Stimulated activated naive B cell treated with anti-CD40 and anti-IgM and Interleukin-4, amounts not matched to agents 10 μg/mL and 1 μg/mL and 100 μg/mL, for 72 hours (primary cell): ENCODE results near the gene ING4.

Source experiments
- ATAC-seq, 2 donors: fragments of 150-1000 bp; cut with Tn5 transposase; replicated peaks; 2 replicates each; pipeline ENCODE4 v1.10.0; 2021; ENCODE audit warnings: moderate library complexity in 1 of 2
- DNase-seq: peaks from one replicate; pipeline ENCODE4 v3.0.0; 2021
- H3K27ac Mint-ChIP-seq: one replicate; pipeline ENCODE4 v1.8.0; 2022; ENCODE audit warnings: mild to moderate bottlenecking, mixed read lengths
- H3K27me3 Mint-ChIP-seq, 2 donors: one replicate each; pipeline ENCODE4 v1.8.0; 2022; ENCODE audit warnings: mixed read lengths in 2 of 2
- H3K36me3 Mint-ChIP-seq, 2 donors: one replicate each; pipeline ENCODE4 v1.8.0; 2022; ENCODE audit warnings: mixed read lengths in 2 of 2, mild to moderate bottlenecking in 1 of 2
- H3K4me1 Mint-ChIP-seq, 2 donors: one replicate each; pipeline ENCODE4 v1.8.0; 2022; ENCODE audit warnings: mixed read lengths in 2 of 2, mild to moderate bottlenecking in 1 of 2
- H3K4me3 Mint-ChIP-seq, 2 donors: one replicate each; pipeline ENCODE4 v1.8.0; 2022; ENCODE audit warnings: mild to moderate bottlenecking in 2 of 2, mixed read lengths in 2 of 2, moderate library complexity in 1 of 2
- H3K9me3 Mint-ChIP-seq, 2 donors: one replicate each; pipeline ENCODE4 v1.8.0; 2022; ENCODE audit warnings: mixed read lengths in 2 of 2, mild to moderate bottlenecking in 1 of 2

ING4 gene

GRCh38 chr12:6614513-6615172 is 48.3 kb downstream of the ING4 start:
- peaks cover 51 to 57% of the 10 kb centered on the region in 2 donors for H3K4me1 Mint-ChIP-seq
- peak overlapping the region; percentile 94 for H3K27ac Mint-ChIP-seq
- peaks cover 4 to 9% of the 10 kb centered on the region in 2 donors for H3K36me3 Mint-ChIP-seq
- no peaks in the 10 kb centered on the region for H3K9me3 Mint-ChIP-seq
- no peak for ATAC-seq
- no peaks in the 10 kb centered on the region for H3K27me3 Mint-ChIP-seq
- no peak for DNase-seq
- peak overlapping the region in 1 of 2 donors; percentile 30 for H3K4me3 Mint-ChIP-seq

DNA sequence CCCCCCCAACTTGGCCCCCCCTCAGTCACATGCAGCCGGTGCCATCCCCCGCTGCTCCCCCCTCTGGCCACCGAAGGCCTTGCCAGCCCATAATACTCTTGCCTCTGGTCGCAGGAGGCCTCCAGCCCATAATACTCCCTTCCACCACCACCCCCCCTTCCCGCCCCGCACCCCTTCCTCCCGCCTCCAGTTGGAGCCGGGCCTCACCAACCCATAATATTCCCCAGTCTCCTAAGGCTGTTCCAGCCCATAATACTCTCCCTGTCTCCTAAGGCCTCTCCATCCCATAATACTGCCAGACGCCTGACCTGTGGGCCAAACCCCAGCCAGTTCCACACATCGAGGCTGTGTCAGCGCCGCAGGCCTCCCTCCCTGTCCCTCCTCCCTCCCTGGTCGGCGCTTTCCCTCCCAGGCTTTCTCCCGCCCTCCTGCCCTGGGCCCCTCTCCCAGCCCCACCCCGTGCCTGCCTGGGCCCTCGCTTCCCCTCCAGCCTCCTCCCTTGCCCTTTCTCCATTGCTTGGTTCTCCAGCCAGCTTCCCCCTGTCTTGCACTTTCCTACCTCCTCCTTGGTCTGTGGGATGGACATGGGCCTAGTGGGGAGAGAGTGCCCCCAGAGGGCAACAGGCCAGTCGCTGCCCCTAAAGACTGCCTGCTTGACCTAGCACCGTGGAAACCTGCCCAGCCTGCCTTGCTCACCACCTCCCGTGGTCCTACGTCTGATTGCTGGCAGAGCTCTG is 49.0 kb downstream of the ING4 start:
- no peak for DNase-seq
- Mint-ChIP-seq H3K9me3 (no peaks in the 10 kb centered on the region), H3K4me3 (peak overlapping the region; percentile 5 to 30), H3K27ac (peak overlapping the region; percentile 94), H3K27me3 (no peaks in the 10 kb centered on the region), H3K4me1 (peaks cover 51 to 60% of the 10 kb centered on the region in 2 donors), H3K36me3 (peaks cover 2 to 4% of the 10 kb centered on the region in 2 donors)
- peak; percentile 49 to 50 for ATAC-seq

- H3K4me1 Mint-ChIP-seq, result peaks cover 48 to 55% of the 10 kb centered on the region in 2 donors
- no peak for DNase-seq
- peak in 1 of 2 donors; percentile 10 for ATAC-seq
- no peaks in the 10 kb centered on the region for H3K36me3 Mint-ChIP-seq
- H3K9me3 Mint-ChIP-seq, result no peaks in the 10 kb centered on the region
- H3K4me3 Mint-ChIP-seq, result peak overlapping the region; percentile 31 to 34
- peak overlapping the region; percentile 77 for H3K27ac Mint-ChIP-seq
- H3K27me3 Mint-ChIP-seq, result no peaks in the 10 kb centered on the region
These were observed 49.7 kb downstream of the ING4 start for GRCh38 chr12:6613015-6613775.

GRCh38 chr12:6612652-6613014 is 50.3 kb downstream of the ING4 start:
- no peaks in the 10 kb centered on the region for H3K9me3 Mint-ChIP-seq
- H3K4me1 Mint-ChIP-seq, result peaks cover 44 to 55% of the 10 kb centered on the region in 2 donors
- H3K27ac Mint-ChIP-seq, result peak overlapping the region; percentile 3
- no peak overlapping the region for H3K4me3 Mint-ChIP-seq
- ATAC-seq (no peak), DNase-seq (no peak)
- no peaks in the 10 kb centered on the region for H3K36me3 Mint-ChIP-seq
- H3K27me3 Mint-ChIP-seq, result no peaks in the 10 kb centered on the region

DNA sequence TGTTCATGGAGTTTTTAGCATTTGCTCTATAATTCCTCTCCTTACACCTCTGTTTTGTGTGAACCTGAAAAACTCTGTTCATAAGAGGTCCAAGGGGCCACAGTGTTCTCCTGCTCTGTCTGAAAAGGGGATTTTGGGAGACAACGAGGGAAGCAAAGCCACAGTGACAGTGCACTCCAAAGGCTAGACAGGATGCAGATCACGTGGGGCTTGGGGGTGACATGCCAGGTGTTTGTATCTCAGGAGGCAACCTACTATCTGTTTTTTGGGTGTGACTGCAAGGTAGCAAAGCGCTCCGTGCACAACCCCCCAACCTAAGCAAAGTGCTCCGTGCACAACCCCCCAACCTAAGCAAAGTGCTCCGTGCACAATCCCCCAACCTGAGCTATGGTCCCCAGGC is 50.7 kb downstream of the ING4 start:
- H3K4me1 Mint-ChIP-seq, result peaks cover 44 to 55% of the 10 kb centered on the region in 2 donors
- no peaks in the 10 kb centered on the region for H3K36me3 Mint-ChIP-seq
- no peaks in the 10 kb centered on the region for H3K9me3 Mint-ChIP-seq
- peak overlapping the region; percentile 3 for H3K27ac Mint-ChIP-seq
- no peak for ATAC-seq
- no peak for DNase-seq
- no peak overlapping the region for H3K4me3 Mint-ChIP-seq
- H3K27me3 Mint-ChIP-seq, result no peaks in the 10 kb centered on the region

- no peak overlapping the region for H3K4me3 Mint-ChIP-seq
- no peak overlapping the region for H3K27ac Mint-ChIP-seq
- peaks cover 48 to 63% of the 10 kb centered on the region in 2 donors for H3K4me1 Mint-ChIP-seq
- H3K36me3 Mint-ChIP-seq, result peaks cover 16 to 19% of the 10 kb centered on the region in 2 donors
- ATAC-seq (peak; percentile 24 to 27), DNase-seq (no peak)
- no peaks in the 10 kb centered on the region for H3K27me3 Mint-ChIP-seq
- no peaks in the 10 kb centered on the region for H3K9me3 Mint-ChIP-seq
These were observed 54.2 kb downstream of the ING4 start for GRCh38 chr12:6608592-6609281.

DNA sequence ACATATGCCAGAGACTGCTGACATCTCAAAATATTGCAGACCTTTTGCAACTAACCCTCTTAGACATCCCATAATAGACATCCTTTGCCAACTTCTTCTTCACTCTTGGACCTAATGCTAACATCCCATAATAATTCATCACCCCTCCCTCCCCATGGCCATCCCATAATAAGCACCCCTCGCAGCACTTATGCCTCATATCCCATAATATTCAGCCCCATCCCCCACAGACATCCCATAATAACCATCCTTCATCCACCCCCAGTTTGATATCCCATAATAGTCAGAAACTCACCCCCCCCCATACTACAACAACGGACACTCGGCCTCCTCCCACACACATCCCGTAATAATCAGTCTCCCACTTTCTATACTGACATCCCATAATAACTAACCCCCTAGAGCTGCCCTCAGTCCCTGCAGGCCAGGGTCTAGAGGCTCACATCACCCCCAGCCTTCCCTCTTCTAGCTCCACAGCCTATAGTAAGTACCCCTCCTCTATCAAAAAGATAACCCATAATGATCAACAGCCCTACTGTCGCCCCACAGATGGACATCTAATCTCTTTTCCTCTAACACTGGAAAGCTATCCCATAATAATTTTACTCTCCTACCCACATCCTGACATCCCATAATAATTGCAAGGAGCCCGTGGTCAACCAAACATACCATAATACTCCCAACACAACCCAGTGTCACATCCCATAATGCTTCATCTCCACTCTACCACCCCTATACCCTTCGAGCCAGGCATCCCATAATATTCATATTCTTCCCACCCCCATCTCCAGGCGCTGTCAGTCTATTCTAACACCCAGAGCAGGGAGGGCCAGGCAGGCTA is 54.9 kb downstream of the ING4 start:
- DNase-seq, result peak; percentile 65
- Mint-ChIP-seq H3K27ac (no peak overlapping the region), H3K4me1 (peaks cover 50 to 63% of the 10 kb centered on the region in 2 donors), H3K36me3 (peaks cover 22 to 27% of the 10 kb centered on the region in 2 donors), H3K27me3 (no peaks in the 10 kb centered on the region), H3K4me3 (no peak overlapping the region), H3K9me3 (no peaks in the 10 kb centered on the region)
- ATAC-seq, result peak; percentile 52 to 60

DNA sequence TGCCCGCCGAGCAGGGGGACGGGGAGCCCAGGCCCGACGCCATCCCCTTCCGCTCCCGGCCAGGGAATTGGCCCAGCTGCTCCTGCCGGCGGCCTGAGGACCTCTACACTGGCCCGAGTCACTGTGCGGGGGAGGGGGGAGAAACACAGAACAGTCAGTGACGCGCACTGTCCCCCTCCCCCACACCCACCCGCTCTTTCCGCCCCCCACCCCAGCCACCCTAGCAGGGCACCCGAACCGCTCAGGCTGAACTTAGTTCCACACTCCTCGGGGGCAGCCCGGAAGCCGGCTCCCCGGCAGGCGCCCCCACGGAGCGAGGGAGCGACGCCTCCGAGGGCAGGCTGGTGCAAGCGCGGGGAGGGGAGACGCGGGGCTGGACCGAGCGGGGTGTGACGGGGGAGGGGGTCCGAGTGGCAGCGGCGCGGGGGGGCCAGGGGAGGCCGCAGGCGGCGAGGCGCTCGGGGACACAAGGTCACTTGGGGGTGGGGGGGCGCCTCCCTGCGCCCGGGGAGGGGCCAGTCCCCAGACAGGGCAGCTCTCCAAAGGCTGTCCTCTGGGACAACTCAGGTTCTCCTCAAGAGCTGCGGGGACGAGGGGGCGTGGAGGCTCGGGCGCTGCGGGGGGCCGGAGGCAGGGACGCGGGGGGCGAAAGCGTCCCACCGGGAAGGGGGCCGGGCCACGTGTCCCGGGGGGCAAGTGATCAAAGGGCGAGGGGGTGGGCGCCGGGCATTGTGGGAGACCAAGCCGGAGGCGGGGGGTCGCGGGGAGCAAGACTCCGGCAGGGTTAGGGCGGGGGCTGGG is 56.4 kb downstream of the ING4 start:
- no peaks in the 10 kb centered on the region for H3K27me3 Mint-ChIP-seq
- H3K27ac Mint-ChIP-seq, result peak overlapping the region; percentile 91
- no peak overlapping the region for H3K4me3 Mint-ChIP-seq
- H3K36me3 Mint-ChIP-seq, result peaks cover 32 to 41% of the 10 kb centered on the region in 2 donors
- DNase-seq (peak; percentile 51), ATAC-seq (peak; percentile 44 to 48)
- H3K9me3 Mint-ChIP-seq, result no peaks in the 10 kb centered on the region
- H3K4me1 Mint-ChIP-seq, result peaks cover 45 to 63% of the 10 kb centered on the region in 2 donors

DNA sequence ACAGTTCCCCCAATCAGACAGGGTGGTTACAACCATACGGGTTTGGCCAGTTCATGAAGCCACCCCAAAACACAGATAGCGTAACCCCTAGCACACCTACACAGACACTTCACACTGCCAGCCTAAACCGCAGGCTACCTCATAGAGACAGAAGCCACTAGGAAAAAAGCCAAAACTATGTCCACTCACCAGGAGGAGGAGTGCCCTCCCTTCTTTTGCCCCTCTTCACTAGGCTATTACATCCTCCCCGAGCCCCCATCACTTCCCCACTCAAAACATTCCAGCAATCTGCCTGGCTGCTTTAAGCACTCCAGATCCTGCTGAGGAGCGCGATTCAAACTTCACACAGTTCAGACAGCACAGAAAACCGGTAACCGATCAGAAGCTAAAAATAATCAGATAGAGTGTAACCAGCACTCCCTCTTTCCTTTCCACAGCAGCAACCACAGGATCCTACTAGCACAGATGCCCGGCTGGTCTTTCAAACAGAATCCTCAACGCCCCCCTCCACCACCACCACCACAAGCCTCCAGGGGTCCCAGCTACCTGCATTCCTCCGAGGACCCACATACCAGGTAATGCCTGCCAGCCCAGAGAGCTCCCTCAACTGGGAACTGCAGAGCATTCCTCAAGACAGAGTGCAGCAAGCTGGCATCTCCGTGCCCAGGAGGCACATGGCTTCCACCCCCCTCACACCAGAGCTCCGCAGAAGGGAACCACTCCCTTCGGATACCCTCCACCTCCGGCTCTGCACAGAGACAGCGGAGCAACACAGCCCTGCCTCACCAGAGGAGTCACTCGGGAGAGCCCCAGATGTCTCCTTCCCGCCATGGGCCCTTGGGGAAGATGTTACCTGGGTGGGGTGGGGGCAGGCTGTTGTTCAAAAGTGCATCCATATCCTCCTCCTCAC is 57.2 kb downstream of the ING4 start:
- no peak for DNase-seq
- H3K36me3 Mint-ChIP-seq, result peaks cover 38 to 48% of the 10 kb centered on the region in 2 donors
- no peaks in the 10 kb centered on the region for H3K27me3 Mint-ChIP-seq
- peak overlapping the region; percentile 91 for H3K27ac Mint-ChIP-seq
- no peaks in the 10 kb centered on the region for H3K9me3 Mint-ChIP-seq
- peak; percentile 33 to 34 for ATAC-seq
- peaks cover 36 to 60% of the 10 kb centered on the region in 2 donors for H3K4me1 Mint-ChIP-seq
- H3K4me3 Mint-ChIP-seq, result no peak overlapping the region

GRCh38 chr12:6604259-6605029 is 58.5 kb downstream of the ING4 start:
- Mint-ChIP-seq H3K9me3 (no peaks in the 10 kb centered on the region), H3K4me1 (peaks cover 34 to 51% of the 10 kb centered on the region in 2 donors), H3K27ac (peak overlapping the region; percentile 91), H3K36me3 (peaks cover 50 to 60% of the 10 kb centered on the region in 2 donors), H3K4me3 (no peak overlapping the region), H3K27me3 (no peaks in the 10 kb centered on the region)
- ATAC-seq (no peak), DNase-seq (no peak)

DNA sequence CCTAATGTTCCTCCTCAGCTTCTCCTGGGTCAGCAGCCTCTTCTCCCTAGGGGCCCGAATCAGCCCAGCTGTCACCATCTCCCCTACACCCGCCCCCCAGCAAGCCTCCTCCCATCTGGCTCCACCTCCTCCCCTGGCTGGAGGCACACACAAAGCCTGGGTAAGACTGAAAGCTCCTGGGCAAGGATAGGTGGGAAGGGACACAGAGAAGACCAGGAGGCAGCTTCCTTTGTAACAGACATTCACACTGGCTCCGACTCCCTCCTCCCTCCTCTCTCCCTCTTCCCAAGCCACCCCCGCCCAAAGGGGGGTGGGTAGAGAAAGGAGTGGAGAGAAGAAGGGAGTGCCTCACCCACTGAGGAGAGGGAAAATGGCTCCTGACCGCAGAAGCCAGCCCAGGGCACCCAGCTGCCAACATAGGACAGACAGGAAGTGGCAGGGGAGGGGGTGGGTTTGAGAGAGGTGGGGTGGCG is 59.8 kb downstream of the ING4 start:
- H3K9me3 Mint-ChIP-seq, result no peaks in the 10 kb centered on the region
- peak overlapping the region; percentile 92 for H3K27ac Mint-ChIP-seq
- H3K36me3 Mint-ChIP-seq, result peaks cover 56 to 63% of the 10 kb centered on the region in 2 donors
- no peak for ATAC-seq
- peak overlapping the region; percentile 50 to 72 for H3K4me3 Mint-ChIP-seq
- H3K27me3 Mint-ChIP-seq, result no peaks in the 10 kb centered on the region
- no peak for DNase-seq
- H3K4me1 Mint-ChIP-seq, result peaks cover 33 to 51% of the 10 kb centered on the region in 2 donors
